Measurements from ENCODE around the gene ZNF213. TPM values are rescaled to one million over a fixed set of nuclear protein-coding genes. Genes with fewer than 3 reads are reported as not detected.

Gene ZNF213
- total RNA-seq, 1 donor from 2014 or later, result 13.4 TPM

GRCh38 chr16:3143598-3144320 is 8.9 kb downstream of the ZNF213 start:
- no peak for DNase-seq (ENCODE audit: extremely low spot score, unreplicated experiment)
- Mint-ChIP-seq H3K9me3 (ENCODE audit: unreplicated experiment) (no peaks in the 10 kb centered on the region), H3K36me3 (ENCODE audit: unreplicated experiment) (peaks cover 13% of the 10 kb centered on the region), H3K4me1 (ENCODE audit: unreplicated experiment) (peaks cover 2% of the 10 kb centered on the region), H3K27ac (ENCODE audit: unreplicated experiment) (no peak overlapping the region), H3K27me3 (ENCODE audit: unreplicated experiment) (no peaks in the 10 kb centered on the region), H3K4me3 (ENCODE audit: unreplicated experiment) (no peak overlapping the region)
- TF ChIP-seq, protein P1, sequence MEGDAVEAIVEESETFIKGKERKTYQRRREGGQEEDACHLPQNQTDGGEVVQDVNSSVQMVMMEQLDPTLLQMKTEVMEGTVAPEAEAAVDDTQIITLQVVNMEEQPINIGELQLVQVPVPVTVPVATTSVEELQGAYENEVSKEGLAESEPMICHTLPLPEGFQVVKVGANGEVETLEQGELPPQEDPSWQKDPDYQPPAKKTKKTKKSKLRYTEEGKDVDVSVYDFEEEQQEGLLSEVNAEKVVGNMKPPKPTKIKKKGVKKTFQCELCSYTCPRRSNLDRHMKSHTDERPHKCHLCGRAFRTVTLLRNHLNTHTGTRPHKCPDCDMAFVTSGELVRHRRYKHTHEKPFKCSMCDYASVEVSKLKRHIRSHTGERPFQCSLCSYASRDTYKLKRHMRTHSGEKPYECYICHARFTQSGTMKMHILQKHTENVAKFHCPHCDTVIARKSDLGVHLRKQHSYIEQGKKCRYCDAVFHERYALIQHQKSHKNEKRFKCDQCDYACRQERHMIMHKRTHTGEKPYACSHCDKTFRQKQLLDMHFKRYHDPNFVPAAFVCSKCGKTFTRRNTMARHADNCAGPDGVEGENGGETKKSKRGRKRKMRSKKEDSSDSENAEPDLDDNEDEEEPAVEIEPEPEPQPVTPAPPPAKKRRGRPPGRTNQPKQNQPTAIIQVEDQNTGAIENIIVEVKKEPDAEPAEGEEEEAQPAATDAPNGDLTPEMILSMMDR (IDR thresholded peaks at IDR 0.05), result no peak

DNA sequence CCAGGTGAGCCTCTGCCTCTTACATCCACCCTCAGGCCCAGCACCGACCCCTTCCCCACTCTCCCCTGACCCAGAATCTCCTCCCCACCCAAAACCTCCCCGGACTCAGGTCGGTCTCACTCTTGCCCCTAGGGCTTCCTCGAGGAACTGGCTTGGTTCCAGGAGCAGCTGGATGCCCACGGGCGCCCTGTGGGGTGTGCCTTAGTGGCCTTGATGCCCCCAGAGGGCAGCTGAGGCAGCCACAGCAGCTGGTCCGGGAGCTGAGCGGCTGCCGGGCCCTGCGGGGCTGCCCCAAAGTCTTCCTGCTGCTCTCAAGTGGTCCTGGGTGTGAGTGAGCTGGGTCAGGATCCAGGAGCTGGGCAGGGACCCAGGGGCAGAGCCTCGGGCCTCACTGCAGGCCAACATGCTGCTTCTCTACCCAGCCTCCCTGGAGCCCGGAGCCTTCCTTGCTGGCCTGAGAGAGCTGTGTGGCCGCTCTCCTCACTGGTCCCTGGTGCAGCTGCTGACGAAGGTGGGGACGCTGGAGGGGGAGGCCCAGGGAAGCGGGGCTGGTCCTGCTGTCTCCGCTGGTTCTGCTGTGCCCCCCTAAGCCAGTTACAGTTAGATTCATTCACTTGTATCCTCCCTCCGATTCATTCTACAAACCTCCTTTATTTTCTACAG is 9.6 kb downstream of the ZNF213 start:
- TF ChIP-seq, protein P1 (IDR thresholded peaks at IDR 0.05), result no peak
- DNase-seq (ENCODE audit: extremely low spot score, unreplicated experiment), result no peak
- H3K27me3 Mint-ChIP-seq (ENCODE audit: unreplicated experiment), result no peaks in the 10 kb centered on the region
- no peak overlapping the region for H3K4me3 Mint-ChIP-seq (ENCODE audit: unreplicated experiment)
- H3K27ac Mint-ChIP-seq (ENCODE audit: unreplicated experiment), result no peak overlapping the region
- H3K36me3 Mint-ChIP-seq (ENCODE audit: unreplicated experiment), result peaks cover 13% of the 10 kb centered on the region
- peaks cover 5% of the 10 kb centered on the region for H3K4me1 Mint-ChIP-seq (ENCODE audit: unreplicated experiment)
- no peaks in the 10 kb centered on the region for H3K9me3 Mint-ChIP-seq (ENCODE audit: unreplicated experiment)

- H3K4me1 Mint-ChIP-seq (ENCODE audit: unreplicated experiment), result peaks cover 11% of the 10 kb centered on the region
- no peak overlapping the region for H3K4me3 Mint-ChIP-seq (ENCODE audit: unreplicated experiment)
- no peak for DNase-seq (ENCODE audit: extremely low spot score, unreplicated experiment)
- peaks cover 10% of the 10 kb centered on the region for H3K36me3 Mint-ChIP-seq (ENCODE audit: unreplicated experiment)
- no peak overlapping the region for H3K27ac Mint-ChIP-seq (ENCODE audit: unreplicated experiment)
- no peaks in the 10 kb centered on the region for H3K9me3 Mint-ChIP-seq (ENCODE audit: unreplicated experiment)
- no peaks in the 10 kb centered on the region for H3K27me3 Mint-ChIP-seq (ENCODE audit: unreplicated experiment)
- TF ChIP-seq, protein P1 (IDR thresholded peaks at IDR 0.05), result no peak
Measured at GRCh38 chr16:3145151-3145550, 10.3 kb downstream of the ZNF213 start.

- H3K4me3 Mint-ChIP-seq (ENCODE audit: unreplicated experiment), result no peak overlapping the region
- DNase-seq (ENCODE audit: extremely low spot score, unreplicated experiment), result no peak
- H3K27ac Mint-ChIP-seq (ENCODE audit: unreplicated experiment), result no peak overlapping the region
- no peaks in the 10 kb centered on the region for H3K9me3 Mint-ChIP-seq (ENCODE audit: unreplicated experiment)
- H3K27me3 Mint-ChIP-seq (ENCODE audit: unreplicated experiment), result no peaks in the 10 kb centered on the region
- TF ChIP-seq, protein P1 (IDR thresholded peaks at IDR 0.05), result no peak
- H3K36me3 Mint-ChIP-seq (ENCODE audit: unreplicated experiment), result peaks cover 10% of the 10 kb centered on the region
- H3K4me1 Mint-ChIP-seq (ENCODE audit: unreplicated experiment), result peaks cover 12% of the 10 kb centered on the region
Measured at GRCh38 chr16:3145660-3146059, 10.8 kb downstream of the ZNF213 start.

DNA sequence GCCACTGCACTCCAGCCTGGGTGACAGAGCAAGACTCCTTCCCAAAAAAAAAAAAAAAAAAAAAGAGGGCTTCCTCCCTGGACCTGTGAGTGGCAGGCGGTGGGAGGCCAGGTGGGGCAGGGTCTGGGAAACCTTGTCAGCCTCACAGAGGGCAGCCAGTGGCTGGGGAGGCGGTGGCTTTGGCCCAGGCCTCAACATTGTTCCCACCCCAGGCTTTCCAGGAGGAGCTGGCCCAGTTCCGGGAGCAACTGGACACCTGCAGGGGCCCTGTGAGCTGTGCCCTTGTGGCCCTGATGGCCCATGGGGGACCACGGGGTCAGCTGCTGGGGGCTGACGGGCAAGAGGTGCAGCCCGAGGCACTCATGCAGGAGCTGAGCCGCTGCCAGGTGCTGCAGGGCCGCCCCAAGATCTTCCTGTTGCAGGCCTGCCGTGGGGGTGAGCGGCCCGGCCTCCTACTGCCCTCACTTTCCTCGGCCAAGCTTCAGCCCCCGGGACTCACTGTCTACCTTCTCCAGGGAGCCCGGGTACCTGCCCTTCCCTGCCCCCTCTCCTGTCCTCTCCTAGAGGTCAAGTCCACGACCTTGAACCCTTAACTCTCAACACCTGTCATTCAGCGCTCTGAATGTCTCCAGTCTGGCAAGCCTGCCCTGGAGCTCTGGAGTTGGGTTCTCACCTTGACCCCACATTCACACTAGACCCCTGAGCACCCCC is 12.4 kb downstream of the ZNF213 start:
- H3K4me1 Mint-ChIP-seq (ENCODE audit: unreplicated experiment), result peaks cover 20% of the 10 kb centered on the region
- H3K9me3 Mint-ChIP-seq (ENCODE audit: unreplicated experiment), result no peaks in the 10 kb centered on the region
- H3K36me3 Mint-ChIP-seq (ENCODE audit: unreplicated experiment), result peaks cover 5% of the 10 kb centered on the region

More for the DNA sequence above, 12.4 kb downstream of the ZNF213 start:
- Mint-ChIP-seq H3K4me3 (ENCODE audit: unreplicated experiment) (no peak overlapping the region), H3K27ac (ENCODE audit: unreplicated experiment) (no peak overlapping the region), H3K27me3 (ENCODE audit: unreplicated experiment) (no peaks in the 10 kb centered on the region)
- TF ChIP-seq, protein P1 (IDR thresholded peaks at IDR 0.05), result no peak
- peak; percentile 81 for DNase-seq (ENCODE audit: extremely low spot score, unreplicated experiment)
